HUES64 (cell line): ENCODE measurements around the gene CLASP1.
"Not testable (repeated sequence)": the region's sequence is repeated elsewhere in the genome, so short reads cannot be mapped to it uniquely, and the experiment has no call there.

ENCODE experiments used
- H3K27ac ChIP-seq: 2 replicates; pipeline ENCODE4 v1.7.0; 2013; ENCODE audit warnings: low read depth, low read length, inconsistent platforms
- H3K27me3 ChIP-seq: 2 replicates; pipeline ENCODE4 v1.6.1; 2013; ENCODE audit warnings: mild to moderate bottlenecking, low read length; ENCODE audit not compliant: insufficient read depth
- H3K36me3 ChIP-seq: 2 replicates; pipeline ENCODE4 v1.6.1; 2013; ENCODE audit warnings: mild to moderate bottlenecking, low read length; ENCODE audit not compliant: insufficient read depth
- H3K4me1 ChIP-seq: 2 replicates; pipeline ENCODE4 v1.6.1; 2013; ENCODE audit warnings: mild to moderate bottlenecking, low read length, moderate library complexity; ENCODE audit not compliant: insufficient read depth
- H3K4me3 ChIP-seq: 2 replicates; pipeline ENCODE4 v1.5.1; 2013; ENCODE audit warnings: mild to moderate bottlenecking, low read length, moderate library complexity
- H3K9ac ChIP-seq: 2 replicates; pipeline ENCODE4 v1.6.1; 2013; ENCODE audit warnings: mild to moderate bottlenecking, low read depth, low read length
- H3K9me3 ChIP-seq: 2 replicates; pipeline ENCODE4 v1.6.1; 2013; ENCODE audit warnings: low read depth, low read length; ENCODE audit not compliant: insufficient read depth
- WGBS: fragments of 150-250, 120-280 bp; methylation state at CpG from one replicate; pipeline ENCODE4 v1.1.7; 2013; ENCODE audit warnings: missing lambda C conversion rate; 5-methylcytosine and 5-hydroxymethylcytosine counted together

CLASP1 gene

DNA sequence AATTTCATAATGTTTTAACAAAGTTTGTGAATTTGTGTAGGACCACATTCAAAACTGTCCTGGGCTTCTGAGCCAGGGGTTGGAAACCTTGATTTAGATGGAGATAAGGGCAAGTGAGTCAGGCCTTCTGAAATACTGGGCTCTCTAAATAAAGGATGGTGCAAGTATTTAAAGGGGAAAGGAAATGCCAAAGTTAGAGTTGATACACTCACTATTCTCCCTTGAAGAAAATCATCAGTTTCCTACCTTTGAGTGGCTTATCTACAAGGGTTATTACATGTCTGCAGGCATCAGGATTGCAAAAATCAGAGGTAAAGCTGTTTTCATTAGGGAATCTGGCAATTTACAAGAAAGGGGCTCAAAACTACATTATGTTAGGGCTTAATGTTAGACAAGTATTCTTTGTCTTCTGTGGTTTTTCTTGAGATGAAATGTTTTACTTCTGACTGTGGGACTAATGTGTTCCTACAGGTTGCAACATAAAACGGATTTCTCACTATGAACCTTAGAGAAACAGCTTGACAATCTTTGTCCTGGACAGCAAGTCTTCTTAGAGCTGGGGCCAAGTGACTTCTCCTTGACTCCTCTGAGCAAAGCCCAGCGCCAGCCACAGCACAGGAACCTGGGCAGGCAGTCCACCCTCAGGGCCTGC is 87.5 kb downstream of the CLASP1 start:
- no peak overlapping the region for H3K9ac ChIP-seq
- no peak overlapping the region for H3K27ac ChIP-seq
- H3K4me3 ChIP-seq = no peak overlapping the region
- peaks cover 4% of the 10 kb centered on the region; the same call in 1 of the 2 replicates for H3K4me1 ChIP-seq
- no peaks in the 10 kb centered on the region for H3K36me3 ChIP-seq
- H3K9me3 ChIP-seq = peaks cover 5% of the 10 kb centered on the region
- 90% methylated on average over 2 of the region's 2 CpGs for WGBS
- H3K27me3 ChIP-seq = no peaks in the 10 kb centered on the region

DNA sequence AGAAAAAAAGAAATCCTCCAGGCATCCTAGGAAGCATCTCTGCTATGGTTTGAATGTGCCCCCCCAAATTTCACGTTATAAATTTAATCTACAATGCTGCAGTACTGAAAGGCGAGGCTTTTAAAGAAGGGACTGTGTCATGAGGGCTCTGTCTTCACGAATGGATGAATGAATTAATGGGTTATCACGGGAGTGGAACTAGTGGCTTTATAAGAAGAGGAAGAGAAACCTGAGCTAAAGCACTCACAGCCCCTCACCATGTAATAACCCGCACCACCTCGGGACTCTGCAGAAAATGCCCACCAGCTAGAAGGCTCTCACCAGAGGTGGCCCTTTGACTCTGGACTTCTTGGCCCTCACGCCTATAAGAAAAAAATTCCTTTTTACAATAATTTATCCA is 90.9 kb downstream of the CLASP1 start:
- WGBS = 93% methylated on average over 6 of the region's 7 CpGs
- Histone ChIP-seq H3K4me3 (no peak overlapping the region), H3K27ac (no peak overlapping the region), H3K27me3 (no peaks in the 10 kb centered on the region), H3K9ac (no peak overlapping the region), H3K4me1 (no peaks in the 10 kb centered on the region; the same call in 1 of the 2 replicates), H3K36me3 (no peaks in the 10 kb centered on the region), H3K9me3 (no peaks in the 10 kb centered on the region)

DNA sequence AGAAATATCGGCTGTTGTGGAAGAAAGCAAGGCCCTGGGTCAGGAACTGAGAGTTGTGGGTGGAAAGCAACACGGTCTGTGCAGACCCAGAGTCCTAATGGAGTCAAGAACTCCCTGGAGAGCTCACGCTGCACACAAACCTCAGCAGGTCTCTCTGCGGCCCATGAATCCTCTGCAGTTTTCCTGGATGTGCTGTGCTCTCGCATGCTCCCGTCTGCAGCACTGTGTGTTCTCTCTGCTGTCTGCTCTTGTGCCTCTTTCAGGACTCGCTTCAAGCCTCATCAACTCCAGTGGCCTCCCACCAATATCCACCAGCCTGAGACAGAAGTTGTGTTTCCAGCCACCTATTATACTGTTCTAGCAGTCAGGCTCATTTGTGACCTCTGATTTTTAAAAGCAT is 94.3 kb downstream of the CLASP1 start:
- Histone ChIP-seq H3K4me1 (no peaks in the 10 kb centered on the region), H3K9me3 (no peaks in the 10 kb centered on the region), H3K36me3 (no peaks in the 10 kb centered on the region), H3K4me3 (no peak overlapping the region), H3K27me3 (no peaks in the 10 kb centered on the region), H3K27ac (no peak overlapping the region), H3K9ac (no peak overlapping the region)
- 89% methylated on average over 7 of the region's 7 CpGs for WGBS

DNA sequence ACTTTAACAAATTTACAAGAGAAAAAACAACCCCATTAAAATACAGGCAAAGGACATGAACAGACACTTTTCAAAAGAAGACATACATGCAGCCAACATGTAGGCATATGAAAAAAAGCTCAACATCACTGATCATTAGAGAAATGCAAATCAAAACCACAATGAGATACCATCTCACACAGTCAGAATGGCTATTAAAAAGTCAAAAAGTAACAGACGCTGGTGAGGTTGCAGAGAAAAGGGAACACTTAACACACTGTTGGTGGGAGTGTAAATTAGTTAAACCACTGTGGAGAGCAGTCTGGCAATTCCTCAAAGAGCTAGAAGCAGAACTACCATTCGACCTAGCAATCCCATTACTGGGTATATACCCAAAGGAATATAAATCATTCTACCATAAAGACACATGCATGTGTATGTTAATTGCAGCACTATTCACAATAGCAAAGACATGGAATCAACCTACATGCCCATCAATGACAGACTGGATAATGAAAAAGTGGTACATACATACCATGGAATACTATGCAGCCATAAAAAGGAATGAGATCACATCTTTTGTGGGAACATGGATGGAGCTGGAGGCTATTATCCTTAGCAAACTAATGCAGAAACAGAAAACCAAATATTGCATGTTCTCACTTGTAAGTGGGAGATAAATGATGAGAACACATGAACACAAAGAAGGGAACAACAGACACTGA is 96.6 kb downstream of the CLASP1 start:
- H3K9ac ChIP-seq, H3K4me3 ChIP-seq, H3K4me1 ChIP-seq, H3K27ac ChIP-seq, H3K36me3 ChIP-seq, H3K9me3 ChIP-seq, H3K27me3 ChIP-seq: not testable (repeated sequence)
- 63% methylated on average over 2 of the region's 2 CpGs for WGBS

DNA sequence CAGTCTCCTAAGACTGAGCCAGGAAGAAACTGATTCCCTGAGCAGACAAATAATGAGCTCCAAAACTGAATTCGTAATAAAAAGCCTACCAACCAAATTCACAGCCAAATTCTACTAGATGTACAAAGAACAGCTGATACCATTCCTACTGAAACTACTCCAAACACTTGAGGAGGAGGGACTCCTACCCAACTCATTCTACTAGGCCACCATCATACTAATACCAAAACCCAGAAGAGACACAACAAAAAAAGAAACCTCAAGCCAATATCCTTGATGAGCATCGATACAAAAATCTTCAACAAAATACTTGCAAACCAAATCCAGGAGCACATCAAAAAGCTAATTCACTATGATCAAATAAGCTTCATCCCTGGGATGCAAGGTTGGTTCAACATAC is 98.6 kb downstream of the CLASP1 start:
- H3K27ac ChIP-seq = no peak overlapping the region
- H3K4me1 ChIP-seq = peaks cover 6% of the 10 kb centered on the region
- WGBS = 98% methylated on average over 2 of the region's 2 CpGs
- H3K9me3 ChIP-seq = no peaks in the 10 kb centered on the region
- H3K27me3 ChIP-seq = no peaks in the 10 kb centered on the region
- no peaks in the 10 kb centered on the region for H3K36me3 ChIP-seq
- no peak overlapping the region for H3K4me3 ChIP-seq
- no peak overlapping the region for H3K9ac ChIP-seq

DNA sequence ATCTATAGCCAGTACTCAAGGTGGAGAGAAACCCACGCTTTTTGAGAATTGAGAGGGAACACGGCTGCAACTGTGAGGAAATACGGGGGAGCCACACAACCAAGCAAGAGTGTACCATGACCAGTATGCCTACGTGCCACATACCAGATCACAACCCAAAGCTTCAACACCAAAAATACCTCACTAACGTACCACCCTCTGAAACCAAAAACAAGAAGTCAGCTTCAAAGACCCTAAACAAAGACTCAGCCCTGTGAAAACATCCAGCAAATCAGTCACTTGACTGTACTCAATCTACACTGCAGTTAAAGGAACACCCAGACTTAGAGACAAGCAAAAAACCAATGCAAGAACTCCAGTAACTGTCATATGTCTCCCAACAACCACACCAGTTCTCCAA is 101.6 kb downstream of the CLASP1 start:
- H3K36me3 ChIP-seq = no peaks in the 10 kb centered on the region
- no peak overlapping the region for H3K4me3 ChIP-seq
- H3K27me3 ChIP-seq = no peaks in the 10 kb centered on the region
- H3K27ac ChIP-seq = no peak overlapping the region
- H3K9ac ChIP-seq = no peak overlapping the region
- H3K4me1 ChIP-seq = peaks cover 14% of the 10 kb centered on the region
- H3K9me3 ChIP-seq = no peaks in the 10 kb centered on the region
- 91% methylated on average over 5 of the region's 5 CpGs for WGBS

DNA sequence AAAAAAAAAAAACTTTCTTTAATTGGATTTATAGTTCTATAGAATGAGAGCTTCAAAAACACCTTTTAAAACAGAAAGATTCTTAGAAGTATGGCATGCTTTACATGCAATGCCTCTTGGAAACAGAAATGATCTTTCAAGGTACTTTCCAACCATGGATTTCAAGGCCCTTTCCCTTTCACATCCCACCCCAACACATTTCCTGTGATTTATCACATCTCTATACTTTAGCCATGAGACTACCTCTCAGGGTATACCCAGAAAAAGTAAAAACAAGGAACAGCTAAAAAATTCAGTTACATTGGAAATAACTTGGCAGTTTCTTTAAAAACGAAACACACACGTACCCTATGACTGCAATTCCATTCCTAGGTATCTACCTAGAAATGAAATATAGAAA is 103.3 kb downstream of the CLASP1 start:
- 90% methylated on average over 2 of the region's 2 CpGs for WGBS
- Histone ChIP-seq H3K9me3 (no peaks in the 10 kb centered on the region), H3K36me3 (no peaks in the 10 kb centered on the region), H3K27me3 (no peaks in the 10 kb centered on the region), H3K4me1 (peaks cover 14% of the 10 kb centered on the region), H3K4me3 (no peak overlapping the region), H3K27ac (no peak overlapping the region), H3K9ac (no peak overlapping the region)

DNA sequence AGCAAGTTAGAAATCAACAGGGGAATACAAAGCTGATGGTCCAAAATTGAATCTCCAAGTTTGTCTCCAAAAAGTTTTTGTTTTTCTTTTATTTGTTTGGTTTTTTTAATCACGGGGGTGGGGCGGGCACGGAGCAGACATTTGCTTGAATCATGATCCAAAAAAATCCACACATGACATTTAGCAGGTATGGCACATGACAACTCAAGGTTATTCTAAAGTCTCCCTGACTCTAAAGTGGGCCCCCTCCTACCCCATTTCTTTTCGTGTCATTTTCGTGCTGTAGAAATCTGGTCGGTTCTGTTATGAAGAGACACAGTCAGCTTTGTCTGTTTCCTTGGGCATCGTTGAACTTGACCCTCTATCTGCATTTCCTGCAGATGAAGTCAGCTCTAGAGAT is 104.0 kb downstream of the CLASP1 start:
- H3K27ac ChIP-seq = no peak overlapping the region
- WGBS = 94% methylated on average over 7 of the region's 7 CpGs
- H3K27me3 ChIP-seq = no peaks in the 10 kb centered on the region

DNA sequence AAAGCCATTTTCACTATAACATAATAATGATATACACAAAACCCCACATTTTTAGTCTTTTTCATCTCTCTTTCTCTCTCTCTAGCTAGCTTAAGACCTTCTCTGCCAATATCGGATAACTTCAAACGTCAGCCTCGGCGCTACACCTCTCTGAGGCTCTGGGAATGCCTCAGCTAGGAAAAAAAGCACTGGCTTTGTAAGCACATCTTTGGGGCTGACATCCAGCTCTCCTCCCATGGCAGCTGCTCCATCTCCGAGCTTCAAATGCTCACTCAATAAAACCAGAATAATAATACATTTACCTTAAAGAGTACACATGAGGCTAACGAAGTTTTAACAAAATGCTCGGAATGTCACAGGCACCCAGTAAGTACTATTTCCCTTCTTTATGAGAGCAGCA is 107.8 kb downstream of the CLASP1 start:
- peaks cover 8% of the 10 kb centered on the region; the same call in 1 of the 2 replicates for H3K4me1 ChIP-seq
- H3K36me3 ChIP-seq = no peaks in the 10 kb centered on the region
- H3K9ac ChIP-seq = no peak overlapping the region
- no peak overlapping the region for H3K4me3 ChIP-seq
- H3K27me3 ChIP-seq = no peaks in the 10 kb centered on the region
- no peaks in the 10 kb centered on the region for H3K9me3 ChIP-seq
- WGBS = 91% methylated on average over 7 of the region's 7 CpGs
- no peak overlapping the region for H3K27ac ChIP-seq

More for the DNA sequence above, 104.0 kb downstream of the CLASP1 start:
- Histone ChIP-seq H3K4me1 (peaks cover 14% of the 10 kb centered on the region), H3K9ac (no peak overlapping the region), H3K9me3 (no peaks in the 10 kb centered on the region), H3K36me3 (no peaks in the 10 kb centered on the region), H3K4me3 (no peak overlapping the region)

DNA sequence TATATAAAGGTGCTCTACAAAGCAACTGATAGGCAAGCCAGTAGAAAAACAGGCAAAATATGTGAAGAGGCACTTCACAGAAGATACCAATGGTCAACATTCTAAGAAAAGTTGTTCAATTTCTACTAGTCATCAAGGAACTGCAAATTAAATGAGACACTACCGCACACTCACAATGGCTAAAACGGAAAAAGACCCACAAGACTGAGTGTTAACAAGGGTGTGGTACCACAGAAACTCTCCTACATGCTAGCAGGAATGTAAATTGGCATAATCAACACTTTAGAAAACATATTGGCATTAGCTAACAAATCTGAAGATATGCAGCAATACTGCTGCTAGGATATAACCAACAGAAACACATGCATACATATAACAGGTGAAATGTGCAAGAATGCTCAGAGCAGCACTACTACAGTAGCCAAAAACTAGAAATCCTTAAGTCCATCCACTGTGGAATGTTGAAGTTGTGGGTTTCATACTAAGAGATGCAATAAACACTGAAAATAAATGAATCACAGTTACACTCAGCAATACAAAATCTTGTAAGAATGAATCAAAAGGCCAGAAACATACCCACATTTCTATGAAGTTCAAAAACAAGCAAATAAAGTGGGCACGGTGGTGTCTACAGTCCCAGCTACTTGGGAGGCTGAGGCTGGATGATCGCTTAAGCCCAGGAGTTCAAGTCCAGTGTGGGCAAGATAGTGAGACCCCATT is 109.4 kb downstream of the CLASP1 start:
- Histone ChIP-seq H3K9ac (no peak overlapping the region), H3K4me3 (no peak overlapping the region)

DNA sequence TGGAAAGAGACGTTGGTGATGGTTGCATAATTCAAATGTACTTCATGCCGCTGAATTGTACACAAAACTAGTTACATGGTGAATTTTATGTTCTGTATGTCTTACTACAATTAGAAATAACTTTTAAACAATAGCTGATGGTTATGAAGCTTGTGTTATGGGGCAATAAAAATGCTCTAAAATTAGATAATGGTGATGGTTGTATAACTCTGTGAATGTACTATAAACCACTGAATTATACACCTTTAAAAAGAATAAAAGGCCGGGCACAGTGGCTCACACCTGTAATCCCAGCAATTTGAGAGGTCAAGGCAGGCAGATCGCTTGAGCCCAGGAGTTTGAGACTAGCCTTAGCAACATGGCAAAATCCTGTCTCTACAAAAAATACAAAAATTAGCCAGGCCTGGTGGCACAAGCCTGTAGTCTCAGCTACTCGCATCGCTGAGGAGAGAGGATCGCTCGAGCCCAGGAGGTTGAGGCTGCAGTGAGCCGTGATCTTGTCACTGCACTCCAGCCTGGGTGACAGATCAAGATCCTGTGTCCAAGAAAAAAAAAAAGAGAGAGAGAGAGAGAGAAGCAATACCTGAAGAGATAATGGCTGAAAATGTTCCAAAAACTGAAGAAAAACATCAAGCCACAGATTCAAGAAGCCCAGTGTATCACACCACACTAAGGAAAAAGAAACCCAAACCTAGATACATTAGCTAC is 112.3 kb downstream of the CLASP1 start:
- no peak overlapping the region for H3K4me3 ChIP-seq
- 95% methylated on average over 9 of the region's 9 CpGs for WGBS
- H3K27me3 ChIP-seq = no peaks in the 10 kb centered on the region
- peaks cover 17% of the 10 kb centered on the region for H3K4me1 ChIP-seq
- no peaks in the 10 kb centered on the region for H3K9me3 ChIP-seq
- no peak overlapping the region for H3K27ac ChIP-seq
- no peaks in the 10 kb centered on the region for H3K36me3 ChIP-seq
- H3K9ac ChIP-seq = no peak overlapping the region

More for the DNA sequence above, 109.4 kb downstream of the CLASP1 start:
- H3K27me3 ChIP-seq = no peaks in the 10 kb centered on the region
- peaks cover 8% of the 10 kb centered on the region; the same call in 1 of the 2 replicates for H3K4me1 ChIP-seq
- no peaks in the 10 kb centered on the region for H3K9me3 ChIP-seq
- H3K27ac ChIP-seq = no peak overlapping the region
- 78% methylated on average over 4 of the region's 4 CpGs for WGBS
- H3K36me3 ChIP-seq = no peaks in the 10 kb centered on the region
